Right hindlimb (tissue), 1 donor: ENCODE data around the gene PIEZO1.
"Not testable (repeated sequence)": the region's sequence is repeated elsewhere in the genome, so short reads cannot be mapped to it uniquely, and the experiment has no call there.

Experiments used
- DNase-seq: peaks from one replicate; pipeline ENCODE4 v3.0.0-alpha.2; 2018

The PIEZO1 gene

GRCh38 chr16:88781140-88782077 is 3.6 kb downstream of the PIEZO1 start:
- DNase-seq, result no peak

- no peak for DNase-seq
Measured at GRCh38 chr16:88780142-88781062, 4.6 kb downstream of the PIEZO1 start.

- DNase-seq, result peak; percentile 67
Measured at GRCh38 chr16:88779406-88780141, 5.4 kb downstream of the PIEZO1 start.

- no peak for DNase-seq
Measured at GRCh38 chr16:88778541-88779065, 6.4 kb downstream of the PIEZO1 start.

GRCh38 chr16:88778271-88778525 is 6.8 kb downstream of the PIEZO1 start:
- DNase-seq, result no peak

GRCh38 chr16:88777471-88778270 is 7.3 kb downstream of the PIEZO1 start:
- no peak for DNase-seq

- DNase-seq, result no peak
Measured at GRCh38 chr16:88775825-88776224, 9.2 kb downstream of the PIEZO1 start.

GRCh38 chr16:88774544-88775393 is 10.3 kb downstream of the PIEZO1 start:
- no peak for DNase-seq

- DNase-seq, result peak; percentile 73
Measured at GRCh38 chr16:88773812-88774291, 11.2 kb downstream of the PIEZO1 start.

GRCh38 chr16:88772871-88773811 is 11.9 kb downstream of the PIEZO1 start:
- DNase-seq, result peak; percentile 82

- not testable (repeated sequence) for DNase-seq
Measured at GRCh38 chr16:88771781-88772180, 13.2 kb downstream of the PIEZO1 start.

GRCh38 chr16:88771294-88771772 is 13.7 kb downstream of the PIEZO1 start:
- DNase-seq, result no peak

GRCh38 chr16:88770461-88771293 is 14.3 kb downstream of the PIEZO1 start:
- peak; percentile 76 for DNase-seq

GRCh38 chr16:88769617-88770460 is 15.2 kb downstream of the PIEZO1 start:
- no peak for DNase-seq

- peak; percentile 81 for DNase-seq
Measured at GRCh38 chr16:88768071-88768783, 16.8 kb downstream of the PIEZO1 start.

GRCh38 chr16:88767546-88768070 is 17.4 kb downstream of the PIEZO1 start:
- no peak for DNase-seq

GRCh38 chr16:88766975-88767374 is 18.0 kb downstream of the PIEZO1 start:
- no peak for DNase-seq
